GM12878 (cell line): Measurements from ENCODE around the gene UBXN11. TPM values are rescaled to one million over a fixed set of nuclear protein-coding genes. Genes with fewer than 3 reads are reported as not detected.

Experiments used
- ATAC-seq: fragments of 200-7000 bp; cut with Tn5 transposase; 3 replicates; pipeline ENCODE4 v1.9.1; 2020; ENCODE audit warnings: mild to moderate bottlenecking, moderate library complexity
- BruUV-seq: library from RNA; stranded (reverse); fragments of 400-500 nt; replicated peaks from 2 replicates; lab custom pipeline; 2021; lab: Mats Ljungman, UMichigan
- CTCF ChIA-PET: fragments of 300-600 bp; sonication (Branson Sonifier 250); formaldehyde crosslinking; extraction: SDS; loops from one replicate; lab custom pipeline; 2021; ENCODE audit warnings: inconsistent platforms; lab: Yijun Ruan, JAX
- POLR2A ChIA-PET: fragments of 350-600 bp; formaldehyde crosslinking; extraction: SDS; loops from one replicate; lab custom pipeline; 2021; ENCODE audit warnings: inconsistent platforms; lab: Charles Lee
- RAD21 ChIA-PET: fragments of 300-600 bp; sonication (Branson Sonifier 250); formaldehyde crosslinking; loops from one replicate; lab custom pipeline; 2023; ENCODE audit warnings: antibody characterized with exemption; ENCODE audit not compliant: unreplicated experiment; lab: Charles Lee
- SMC1A ChIA-PET: fragments of 300-600 bp; sonication (Branson Sonifier 250); formaldehyde crosslinking; loops from one replicate; lab custom pipeline; 2023; ENCODE audit not compliant: unreplicated experiment, uncharacterized antibody; lab: Charles Lee
- DNase-seq: peaks from one replicate; pipeline ENCODE4 v3.0.0-alpha.2; 2011; ENCODE audit warnings: low read depth, low spot score
- FAIRE-seq: peaks from 3 replicates; lab custom pipeline; 2011; peaks lifted over from hg19 to GRCh38; lab: Jason Lieb, UNC
- H2AFZ ChIP-seq: 2 replicates; pipeline ENCODE4 v1.6.0; 2011; ENCODE audit warnings: low read depth, low read length, control low read depth; ENCODE audit not compliant: control insufficient read depth
- H3K27ac ChIP-seq: 2 replicates; pipeline ENCODE4 v1.5.1; 2011; ENCODE audit warnings: control low read depth; ENCODE audit not compliant: control insufficient read depth, insufficient read depth
- H3K27me3 ChIP-seq, 2 experiments: replicated peaks in 1 of 2; 2 replicates each; pipeline versions ENCODE4 v1.6.0 to v1.6.1; 2011; ENCODE audit warnings: low read length in 1 of 2; ENCODE audit not compliant: control insufficient read depth in 2 of 2, insufficient read depth in 2 of 2
- H3K36me3 ChIP-seq, 2 experiments: 2 replicates each; pipeline ENCODE4 v1.5.1; 2011; ENCODE audit warnings: low read length in 1 of 2; ENCODE audit not compliant: control insufficient read depth in 2 of 2, insufficient read depth in 2 of 2
- H3K4me1 ChIP-seq: 2 replicates; pipeline ENCODE4 v1.6.1; 2011; ENCODE audit warnings: mild to moderate bottlenecking, low read length, moderate library complexity, mixed read lengths; ENCODE audit not compliant: control insufficient read depth, insufficient read depth
- H3K4me2 ChIP-seq: 2 replicates; pipeline ENCODE4 v1.6.0; 2011; ENCODE audit warnings: control low read depth; ENCODE audit not compliant: control insufficient read depth, insufficient read depth
- H3K4me3 ChIP-seq: fragments of 200-600 bp; sonication (generic); 2 replicates; pipeline ENCODE4 v1.5.1; 2016
- H3K79me2 ChIP-seq: 2 replicates; pipeline ENCODE4 v1.6.0; 2011; ENCODE audit warnings: low read length; ENCODE audit not compliant: control insufficient read depth, insufficient read depth
- H3K9ac ChIP-seq: 2 replicates; pipeline ENCODE4 v1.8.0; 2011; ENCODE audit warnings: low read length, control low read depth, mixed read lengths; ENCODE audit not compliant: control insufficient read depth, insufficient read depth
- H3K9me3 ChIP-seq: replicated peaks from 3 replicates; pipeline ENCODE4 v1.5.1; 2011; ENCODE audit warnings: mild to moderate bottlenecking, low read length; ENCODE audit not compliant: control insufficient read depth, insufficient read depth
- H4K20me1 ChIP-seq: 2 replicates; pipeline ENCODE4 v1.6.0; 2011; ENCODE audit not compliant: control insufficient read depth, insufficient read depth
- NFXL1 ChIP-seq: fragments of 450-650 bp; IDR thresholded peaks from 2 replicates; pipeline ENCODE4 v1.6.1; 2017; ENCODE audit warnings: antibody characterized with exemption, mild to moderate bottlenecking, borderline replicate concordance
- NRF1 ChIP-seq: conservative IDR thresholded peaks from 2 replicates; pipeline ENCODE4 v1.6.1; 2011; ENCODE audit warnings: mild to moderate bottlenecking, low read depth, low read length, improper control_type of control experiment
- PAX5 ChIP-seq: IDR thresholded peaks from 2 replicates; pipeline ENCODE4 v1.6.1; 2011; ENCODE audit warnings: low read depth, low read length, borderline replicate concordance
- PML ChIP-seq: IDR thresholded peaks from 2 replicates; pipeline ENCODE4 v1.6.1; 2012; ENCODE audit warnings: low read length, inconsistent platforms
- SREBF2 ChIP-seq: IDR thresholded peaks from 2 replicates; pipeline ENCODE4 v1.6.1; 2012; ENCODE audit warnings: mild to moderate bottlenecking, low read length
- SUZ12 ChIP-seq: fragments of 200-600 bp; sonication (generic); IDR thresholded peaks from one replicate; pipeline ENCODE4 v1.6.1; 2018; ENCODE audit warnings: antibody characterized with exemption, mild to moderate bottlenecking; ENCODE audit not compliant: unreplicated experiment
- WGBS: methylation state at CpG from one replicate; pipeline ENCODE4 v1.1.6; 2016; ENCODE audit warnings: low lambda C conversion rate; ENCODE audit not compliant: insufficient replicate concordance, insufficient coverage; ENCODE audit errors: missing lambda C conversion rate; 5-methylcytosine and 5-hydroxymethylcytosine counted together
- in situ Hi-C: fragments of 300-500 bp; cut with MboI; formaldehyde crosslinking; loops from 9 replicates; pipeline ENCODE4 v1.14.3; 2018; ENCODE audit warnings: mixed read lengths
- intact Hi-C: fragments of 100-400 bp; cut with micrococcal nuclease; formaldehyde crosslinking; loops from one replicate; pipeline ENCODE4 v1.14.2; 2022; ENCODE audit not compliant: unreplicated experiment
- polyA plus RNA-seq, 11 experiments: library from polyadenylated mRNA; depleted of rRNA in 4 of 11; unstranded in 6 of 11; stranded (reverse) in 5 of 11; fragments of >200 nt; fragmentation: Nextera tagmentation in 4 of 11; fragmentation: Illumina TruSeq in 1 of 11; extraction: Ambion mirVana in 4 of 11; extraction: Trizol in 1 of 11; gene quantifications; 1 replicate in 1 of 11; 2 replicates in 10 of 11; pipeline versions ENCODE4 v1.2.1 to v1.2.3, GENCODE V29; 2011 to 2016; ENCODE audit warnings: inconsistent platforms in 2 of 11, missing spikeins in 2 of 11, low read depth in 1 of 11
- total RNA-seq, 4 experiments: library from RNA; depleted of rRNA in 3 of 4; stranded (reverse); fragments of >200 nt in 3 of 4; fragmentation: Illumina TruSeq in 1 of 4; extraction: Trizol in 1 of 4; gene quantifications; 2 replicates each; pipeline versions ENCODE4 v1.2.1 to v1.2.3, GENCODE V29; 2013 to 2021
- TF ChIP-seq, protein P1 (sequence below): IDR thresholded peaks from 2 replicates; pipeline ENCODE4 v1.6.1; 2012; ENCODE audit warnings: low read length, inconsistent platforms
- TF ChIP-seq, protein P2 (sequence below): fragments of 450-650 bp; formaldehyde crosslinking; IDR thresholded peaks from 2 replicates; pipeline ENCODE4 v1.4.0; 2022; ENCODE audit warnings: mild to moderate bottlenecking, moderate library complexity
- TF ChIP-seq, protein P3 (sequence below): fragments of 450-650 bp; IDR thresholded peaks from 2 replicates; pipeline ENCODE4 v1.6.1; 2017; ENCODE audit warnings: low read depth, mild to moderate bottlenecking, moderate library complexity
- TF ChIP-seq, protein P4 (sequence below): fragments of 450-650 bp; IDR thresholded peaks from 2 replicates; pipeline ENCODE4 v1.6.1; 2014; ENCODE audit warnings: mild to moderate bottlenecking
- TF ChIP-seq, protein P5 (sequence below): IDR thresholded peaks from 2 replicates; pipeline ENCODE4 v1.6.1; 2011; ENCODE audit warnings: borderline replicate concordance, low read depth, mild to moderate bottlenecking, moderate library complexity, low read length; ENCODE audit not compliant: insufficient read depth, poor library complexity, severe bottlenecking

Gene UBXN11
- total and polyA plus RNA-seq, 10 of the 15 experiments (the other 5 are each of a cell fraction or from before 2014, with no cell fraction given), result 0.32 to 34.4 (median 9.6) TPM

DNA sequence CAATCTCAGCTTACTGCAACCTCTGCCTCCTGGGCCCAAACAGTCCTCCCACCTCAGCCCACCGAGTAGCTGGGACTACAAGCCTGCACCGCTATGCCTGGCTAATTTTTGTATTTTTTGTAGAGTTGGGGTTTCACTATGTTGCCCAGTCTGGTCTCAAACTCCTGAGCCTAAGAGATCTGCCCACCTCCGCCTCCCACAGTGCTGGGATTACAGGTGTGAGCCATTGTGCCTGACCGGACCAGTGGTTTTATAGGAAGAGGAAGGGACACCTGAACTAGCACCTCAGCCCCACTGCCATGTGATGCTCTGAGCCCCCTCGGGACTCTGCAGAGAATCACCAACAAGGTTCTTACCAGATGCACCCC lies 43.4 kb upstream of the UBXN11 start:
- RAD21 ChIA-PET, result no interaction called here
- in situ Hi-C loops, result no loop called here
- BruUV-seq, result no TSS peak
- no peaks in the 10 kb centered on the region for H3K27me3 ChIP-seq
- SMC1A ChIA-PET, result no interaction called here
- no peaks in the 10 kb centered on the region for H4K20me1 ChIP-seq
- H3K27ac ChIP-seq, result no peak overlapping the region
- intact Hi-C loops, result no loop called here
- POLR2A ChIA-PET, result interaction anchor here (0.6 to 0.7 kb wide), 2 partner anchors 14 to 63 kb away, joined by 4 to 6 read pairs; no protein-coding TSS in a partner anchor
- TF ChIP-seq, protein P1, sequence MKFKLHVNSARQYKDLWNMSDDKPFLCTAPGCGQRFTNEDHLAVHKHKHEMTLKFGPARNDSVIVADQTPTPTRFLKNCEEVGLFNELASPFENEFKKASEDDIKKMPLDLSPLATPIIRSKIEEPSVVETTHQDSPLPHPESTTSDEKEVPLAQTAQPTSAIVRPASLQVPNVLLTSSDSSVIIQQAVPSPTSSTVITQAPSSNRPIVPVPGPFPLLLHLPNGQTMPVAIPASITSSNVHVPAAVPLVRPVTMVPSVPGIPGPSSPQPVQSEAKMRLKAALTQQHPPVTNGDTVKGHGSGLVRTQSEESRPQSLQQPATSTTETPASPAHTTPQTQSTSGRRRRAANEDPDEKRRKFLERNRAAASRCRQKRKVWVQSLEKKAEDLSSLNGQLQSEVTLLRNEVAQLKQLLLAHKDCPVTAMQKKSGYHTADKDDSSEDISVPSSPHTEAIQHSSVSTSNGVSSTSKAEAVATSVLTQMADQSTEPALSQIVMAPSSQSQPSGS, result no peak
- TF ChIP-seq, protein P2, sequence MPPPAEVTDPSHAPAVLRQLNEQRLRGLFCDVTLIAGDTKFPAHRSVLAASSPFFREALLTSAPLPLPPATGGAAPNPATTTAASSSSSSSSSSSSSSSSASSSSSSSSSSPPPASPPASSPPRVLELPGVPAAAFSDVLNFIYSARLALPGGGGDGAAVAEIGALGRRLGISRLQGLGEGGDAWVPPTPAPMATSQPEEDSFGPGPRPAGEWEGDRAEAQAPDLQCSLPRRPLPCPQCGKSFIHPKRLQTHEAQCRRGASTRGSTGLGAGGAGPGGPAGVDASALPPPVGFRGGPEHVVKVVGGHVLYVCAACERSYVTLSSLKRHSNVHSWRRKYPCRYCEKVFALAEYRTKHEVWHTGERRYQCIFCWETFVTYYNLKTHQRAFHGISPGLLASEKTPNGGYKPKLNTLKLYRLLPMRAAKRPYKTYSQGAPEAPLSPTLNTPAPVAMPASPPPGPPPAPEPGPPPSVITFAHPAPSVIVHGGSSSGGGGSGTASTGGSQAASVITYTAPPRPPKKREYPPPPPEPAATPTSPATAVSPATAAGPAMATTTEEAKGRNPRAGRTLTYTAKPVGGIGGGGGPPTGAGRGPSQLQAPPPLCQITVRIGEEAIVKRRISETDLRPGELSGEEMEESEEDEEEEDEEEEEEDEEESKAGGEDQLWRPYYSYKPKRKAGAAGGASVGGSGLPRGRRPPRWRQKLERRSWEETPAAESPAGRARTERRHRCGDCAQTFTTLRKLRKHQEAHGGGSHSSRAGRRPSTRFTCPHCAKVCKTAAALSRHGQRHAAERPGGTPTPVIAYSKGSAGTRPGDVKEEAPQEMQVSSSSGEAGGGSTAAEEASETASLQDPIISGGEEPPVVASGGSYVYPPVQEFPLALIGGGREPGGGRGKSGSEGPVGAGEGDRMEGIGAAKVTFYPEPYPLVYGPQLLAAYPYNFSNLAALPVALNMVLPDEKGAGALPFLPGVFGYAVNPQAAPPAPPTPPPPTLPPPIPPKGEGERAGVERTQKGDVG (CRISPR knock-in tag), result no peak
- TF ChIP-seq NFXL1 (no peak), PAX5 (no peak), SUZ12 (no peak), SREBF2 (no peak), NRF1 (no peak), PML (no peak)
- TF ChIP-seq, protein P3, sequence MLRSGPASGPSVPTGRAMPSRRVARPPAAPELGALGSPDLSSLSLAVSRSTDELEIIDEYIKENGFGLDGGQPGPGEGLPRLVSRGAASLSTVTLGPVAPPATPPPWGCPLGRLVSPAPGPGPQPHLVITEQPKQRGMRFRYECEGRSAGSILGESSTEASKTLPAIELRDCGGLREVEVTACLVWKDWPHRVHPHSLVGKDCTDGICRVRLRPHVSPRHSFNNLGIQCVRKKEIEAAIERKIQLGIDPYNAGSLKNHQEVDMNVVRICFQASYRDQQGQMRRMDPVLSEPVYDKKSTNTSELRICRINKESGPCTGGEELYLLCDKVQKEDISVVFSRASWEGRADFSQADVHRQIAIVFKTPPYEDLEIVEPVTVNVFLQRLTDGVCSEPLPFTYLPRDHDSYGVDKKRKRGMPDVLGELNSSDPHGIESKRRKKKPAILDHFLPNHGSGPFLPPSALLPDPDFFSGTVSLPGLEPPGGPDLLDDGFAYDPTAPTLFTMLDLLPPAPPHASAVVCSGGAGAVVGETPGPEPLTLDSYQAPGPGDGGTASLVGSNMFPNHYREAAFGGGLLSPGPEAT, result no peak
- TF ChIP-seq, protein P4, sequence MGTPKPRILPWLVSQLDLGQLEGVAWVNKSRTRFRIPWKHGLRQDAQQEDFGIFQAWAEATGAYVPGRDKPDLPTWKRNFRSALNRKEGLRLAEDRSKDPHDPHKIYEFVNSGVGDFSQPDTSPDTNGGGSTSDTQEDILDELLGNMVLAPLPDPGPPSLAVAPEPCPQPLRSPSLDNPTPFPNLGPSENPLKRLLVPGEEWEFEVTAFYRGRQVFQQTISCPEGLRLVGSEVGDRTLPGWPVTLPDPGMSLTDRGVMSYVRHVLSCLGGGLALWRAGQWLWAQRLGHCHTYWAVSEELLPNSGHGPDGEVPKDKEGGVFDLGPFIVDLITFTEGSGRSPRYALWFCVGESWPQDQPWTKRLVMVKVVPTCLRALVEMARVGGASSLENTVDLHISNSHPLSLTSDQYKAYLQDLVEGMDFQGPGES, result no peak
- TF ChIP-seq, protein P5, sequence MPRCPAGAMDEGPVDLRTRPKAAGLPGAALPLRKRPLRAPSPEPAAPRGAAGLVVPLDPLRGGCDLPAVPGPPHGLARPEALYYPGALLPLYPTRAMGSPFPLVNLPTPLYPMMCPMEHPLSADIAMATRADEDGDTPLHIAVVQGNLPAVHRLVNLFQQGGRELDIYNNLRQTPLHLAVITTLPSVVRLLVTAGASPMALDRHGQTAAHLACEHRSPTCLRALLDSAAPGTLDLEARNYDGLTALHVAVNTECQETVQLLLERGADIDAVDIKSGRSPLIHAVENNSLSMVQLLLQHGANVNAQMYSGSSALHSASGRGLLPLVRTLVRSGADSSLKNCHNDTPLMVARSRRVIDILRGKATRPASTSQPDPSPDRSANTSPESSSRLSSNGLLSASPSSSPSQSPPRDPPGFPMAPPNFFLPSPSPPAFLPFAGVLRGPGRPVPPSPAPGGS, result no peak
- ATAC-seq, result no peak
- H3K4me3 ChIP-seq, result no peak overlapping the region
- CTCF ChIA-PET, result interaction anchor here (1.0 to 3.4 kb wide), 3 partner anchors 28 to 66 kb away, joined by 3 to 13 read pairs (median 4); partner anchors contain the start of gene CD52
- DNase-seq, result no peak
- FAIRE-seq, result no peak
- 34% methylated on average over 5 of the region's 5 CpGs for WGBS
- H3K79me2 ChIP-seq, result no peaks in the 10 kb centered on the region
- H3K9me3 ChIP-seq, result no peaks in the 10 kb centered on the region
- H3K9ac ChIP-seq, result no peak overlapping the region
- no peak overlapping the region for H3K4me2 ChIP-seq
- no peaks in the 10 kb centered on the region for H3K36me3 ChIP-seq
- H3K4me1 ChIP-seq, result no peaks in the 10 kb centered on the region
- H2AFZ ChIP-seq, result no peak overlapping the region
